Mononuclear cell (primary cell): ENCODE results near the gene HERC4. TPM values are rescaled to one million over a fixed set of nuclear protein-coding genes. Genes with fewer than 3 reads are reported as not detected.
"Not testable (repeated sequence)": the region's sequence is repeated elsewhere in the genome, so short reads cannot be mapped to it uniquely, and the experiment has no call there.

Experiments used
- H3K27me3 ChIP-seq: 2 replicates; pipeline ENCODE4 v1.6.0; 2011; ENCODE audit warnings: low read length, control low read depth; ENCODE audit not compliant: insufficient read depth
- H3K4me1 ChIP-seq: 2 replicates; pipeline ENCODE4 v1.5.1; 2011; ENCODE audit warnings: mild to moderate bottlenecking, low read length, control low read depth; ENCODE audit not compliant: insufficient read depth
- H3K4me3 ChIP-seq: 2 replicates; pipeline ENCODE4 v1.5.1; 2011; ENCODE audit warnings: mild to moderate bottlenecking, low read length, moderate library complexity
- H3K9me3 ChIP-seq: 2 replicates; pipeline ENCODE4 v1.5.1; 2011; ENCODE audit warnings: low read depth, mild to moderate bottlenecking, control low read depth, low read length
- total RNA-seq: library from RNA; depleted of rRNA; stranded (reverse); fragments of >200 nt; gene quantifications from one replicate; pipeline ENCODE4 v1.2.3, GENCODE V29; 2012

The HERC4 gene
- total RNA-seq, 1 donor, result 42.2 TPM

DNA sequence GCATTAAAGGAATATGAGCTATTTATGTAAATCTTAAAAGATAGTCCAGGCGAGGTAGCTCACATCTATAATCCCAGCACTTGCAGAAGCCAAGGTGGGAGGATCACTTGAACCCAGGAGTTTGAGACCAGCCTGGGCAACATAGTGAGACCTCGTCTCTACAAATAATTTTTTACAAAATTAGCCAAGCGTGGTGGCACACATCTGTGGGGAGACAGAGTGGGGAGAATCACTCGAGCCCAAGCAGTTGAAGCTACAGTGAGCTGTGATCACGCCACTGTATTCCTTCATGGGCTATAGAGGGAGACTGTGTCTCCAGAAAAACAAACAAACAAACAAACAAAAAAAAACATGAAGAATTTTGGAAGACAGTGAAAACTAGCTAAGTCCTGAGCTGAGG lies 28.4 kb downstream of the HERC4 start:
- Histone ChIP-seq H3K27me3 (no peaks in the 10 kb centered on the region), H3K4me3 (no peak overlapping the region), H3K4me1 (peaks cover 10% of the 10 kb centered on the region), H3K9me3 (no peaks in the 10 kb centered on the region)

DNA sequence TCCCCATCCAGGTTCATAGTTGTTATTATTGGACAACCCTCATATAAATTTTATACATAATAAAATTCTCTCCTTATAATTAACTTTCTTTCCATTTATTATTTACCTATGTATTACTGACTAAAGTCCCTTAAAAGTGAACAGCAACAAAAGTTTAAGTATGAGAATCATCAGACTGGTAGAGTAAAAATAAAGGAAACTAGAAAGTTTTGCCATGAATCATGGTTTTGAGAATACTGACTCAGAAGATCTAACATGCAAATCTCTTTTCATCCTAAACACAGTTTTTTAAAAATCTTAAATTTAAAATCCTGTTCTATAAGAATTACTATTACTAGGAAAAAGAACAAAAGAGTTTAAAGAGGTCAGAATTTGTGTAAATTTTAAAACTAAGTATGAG lies 32.1 kb downstream of the HERC4 start:
- Histone ChIP-seq H3K27me3 (no peaks in the 10 kb centered on the region), H3K9me3 (no peaks in the 10 kb centered on the region), H3K4me3 (no peak overlapping the region), H3K4me1 (peaks cover 15% of the 10 kb centered on the region)

DNA sequence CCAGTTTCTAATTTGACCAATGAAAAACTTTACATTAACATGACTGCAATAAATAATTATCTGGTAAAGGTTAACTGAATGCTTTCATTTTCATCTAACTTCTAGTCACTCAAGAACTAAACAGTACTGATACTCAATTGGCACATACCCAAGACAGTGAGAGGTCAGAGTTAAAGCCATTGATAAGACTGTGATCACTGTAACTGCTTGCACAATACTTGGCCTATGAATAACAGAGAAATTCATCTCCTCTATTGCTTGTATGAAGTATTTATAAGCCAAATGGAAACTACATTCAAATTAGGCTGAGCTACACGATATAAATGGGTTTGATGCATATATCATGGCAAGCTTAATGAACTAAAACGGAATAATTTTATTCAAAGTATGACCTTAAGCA lies 43.0 kb downstream of the HERC4 start:
- Histone ChIP-seq H3K9me3 (no peaks in the 10 kb centered on the region), H3K4me1 (no peaks in the 10 kb centered on the region), H3K27me3 (no peaks in the 10 kb centered on the region), H3K4me3 (no peak overlapping the region)

DNA sequence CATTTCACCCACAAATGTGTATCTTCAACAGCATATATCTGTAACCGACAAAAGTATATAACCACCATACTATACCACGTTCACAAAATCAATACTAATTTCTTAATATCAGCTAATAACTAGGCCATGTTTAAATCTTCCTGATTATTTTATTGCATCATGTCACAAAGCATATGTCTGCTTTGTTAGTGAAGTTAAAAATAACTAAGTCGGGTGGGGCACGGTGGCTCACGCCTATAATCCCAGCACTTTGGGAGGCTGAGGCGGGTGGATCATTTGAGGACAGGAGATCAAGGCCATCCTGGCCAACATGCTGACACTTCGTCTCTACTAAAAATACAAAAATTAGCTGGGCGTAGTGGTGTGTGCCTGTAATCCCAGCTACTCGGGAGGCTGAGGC lies 47.7 kb downstream of the HERC4 start:
- Histone ChIP-seq H3K9me3 (no peaks in the 10 kb centered on the region), H3K4me1 (no peaks in the 10 kb centered on the region), H3K4me3 (no peak overlapping the region), H3K27me3 (no peaks in the 10 kb centered on the region)

DNA sequence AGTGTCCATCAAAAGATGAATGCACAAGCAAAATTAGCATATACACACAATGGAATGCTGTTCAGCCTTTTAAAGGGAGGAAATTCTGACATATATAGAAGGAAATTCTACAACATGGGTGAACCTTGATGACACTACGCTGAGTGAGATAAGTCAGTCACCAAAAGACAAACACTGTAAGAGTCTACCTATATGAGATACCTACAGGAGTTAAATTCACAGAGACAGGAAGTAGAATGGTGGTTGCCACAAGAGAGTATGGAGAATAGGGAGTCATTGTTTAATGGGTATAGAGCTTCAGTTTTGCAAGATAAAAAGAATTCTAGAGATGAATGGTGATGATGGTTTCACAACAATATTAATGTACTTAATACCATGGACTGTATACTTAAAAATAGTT lies 51.8 kb downstream of the HERC4 start:
- Histone ChIP-seq H3K4me1 (no peaks in the 10 kb centered on the region), H3K27me3 (no peaks in the 10 kb centered on the region), H3K9me3 (peaks cover 7% of the 10 kb centered on the region), H3K4me3 (no peak overlapping the region)

DNA sequence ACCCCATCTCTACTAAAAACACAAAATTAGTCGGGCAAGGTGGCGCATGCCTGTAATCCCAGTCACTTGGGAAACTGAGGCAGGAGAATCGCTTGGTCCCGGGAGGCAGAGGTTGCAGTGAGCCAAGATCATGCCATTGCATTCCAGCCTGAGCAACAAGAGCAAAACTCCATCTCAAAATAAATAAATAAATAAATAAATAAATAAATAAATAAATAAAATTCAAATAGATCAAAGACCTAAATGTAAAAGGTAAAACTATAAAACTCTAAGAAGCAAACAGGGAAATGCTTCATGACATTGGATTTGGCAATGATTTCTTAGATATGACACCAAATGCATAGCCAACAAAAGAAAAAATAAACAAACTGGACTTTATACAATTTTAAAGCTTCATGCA lies 52.8 kb downstream of the HERC4 start:
- H3K4me3 ChIP-seq, H3K9me3 ChIP-seq, H3K27me3 ChIP-seq, H3K4me1 ChIP-seq: not testable (repeated sequence)

DNA sequence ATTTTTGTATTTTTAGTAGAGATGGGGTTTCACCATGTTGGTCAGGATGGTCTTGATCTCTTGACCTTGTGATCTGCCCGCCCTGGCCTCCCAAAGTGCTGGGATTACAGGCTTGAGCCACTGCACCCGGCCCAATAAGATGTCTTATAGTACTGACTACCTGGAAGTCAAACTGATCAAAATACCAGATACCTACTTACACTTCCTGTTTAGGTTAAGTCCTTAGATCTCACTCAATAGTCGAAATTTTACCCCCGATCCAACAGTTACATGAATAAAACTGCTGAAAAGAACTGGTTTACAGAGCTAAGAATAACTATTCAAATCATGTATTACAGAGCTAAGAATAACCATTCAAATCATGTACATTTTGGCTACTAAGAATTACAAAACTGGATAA lies 58.6 kb downstream of the HERC4 start:
- not testable (repeated sequence) for H3K27me3 ChIP-seq, H3K9me3 ChIP-seq, H3K4me3 ChIP-seq, H3K4me1 ChIP-seq

DNA sequence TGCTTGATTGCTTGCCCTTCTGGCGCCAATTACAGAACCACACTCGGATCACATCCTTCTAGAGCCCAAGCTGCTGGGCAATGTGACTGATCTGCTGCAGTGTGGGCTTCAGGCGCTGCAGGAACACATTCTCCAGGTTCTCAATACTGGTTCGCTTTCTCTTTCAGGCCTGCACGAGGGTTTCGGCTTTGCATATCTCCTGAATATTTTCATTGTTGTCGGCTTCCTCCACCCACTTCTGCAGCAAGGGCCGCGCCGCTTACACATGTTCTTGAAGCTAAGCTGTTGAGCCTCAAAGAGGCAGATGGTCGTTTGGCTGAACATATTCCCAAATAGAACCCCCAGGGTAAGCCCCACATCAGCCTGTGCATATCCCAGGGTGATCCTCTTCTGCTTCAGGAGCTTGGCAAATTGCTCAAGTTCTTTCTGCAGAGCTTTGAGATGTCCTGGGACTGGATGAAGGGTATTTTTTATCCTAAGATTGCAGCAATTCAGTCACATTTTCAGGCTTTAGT lies 64.6 kb downstream of the HERC4 start:
- no peak overlapping the region for H3K4me3 ChIP-seq
- no peaks in the 10 kb centered on the region for H3K9me3 ChIP-seq
- H3K27me3 ChIP-seq, result no peaks in the 10 kb centered on the region
- no peaks in the 10 kb centered on the region for H3K4me1 ChIP-seq

DNA sequence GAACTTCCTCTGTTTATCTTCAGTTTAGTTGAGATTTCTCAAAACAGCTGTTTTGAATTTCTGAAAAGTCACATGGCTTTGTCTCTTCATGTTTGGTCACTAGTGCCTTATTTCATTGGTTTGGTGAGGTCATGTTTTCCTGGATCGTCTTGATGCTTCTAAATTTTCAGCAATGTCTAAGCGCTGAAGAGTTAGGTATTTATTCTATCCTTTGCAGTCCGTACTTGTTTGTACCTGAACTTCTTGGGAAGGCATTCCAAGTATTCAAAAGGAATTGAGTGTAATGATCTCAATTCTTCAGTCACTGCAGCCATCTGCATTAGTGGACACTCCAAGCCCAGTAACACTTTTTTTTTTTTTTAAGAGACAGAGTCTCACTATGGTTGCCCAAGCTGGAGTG lies 67.7 kb downstream of the HERC4 start:
- Histone ChIP-seq H3K27me3 (no peaks in the 10 kb centered on the region), H3K4me1 (no peaks in the 10 kb centered on the region), H3K9me3 (no peaks in the 10 kb centered on the region), H3K4me3 (no peak overlapping the region)

DNA sequence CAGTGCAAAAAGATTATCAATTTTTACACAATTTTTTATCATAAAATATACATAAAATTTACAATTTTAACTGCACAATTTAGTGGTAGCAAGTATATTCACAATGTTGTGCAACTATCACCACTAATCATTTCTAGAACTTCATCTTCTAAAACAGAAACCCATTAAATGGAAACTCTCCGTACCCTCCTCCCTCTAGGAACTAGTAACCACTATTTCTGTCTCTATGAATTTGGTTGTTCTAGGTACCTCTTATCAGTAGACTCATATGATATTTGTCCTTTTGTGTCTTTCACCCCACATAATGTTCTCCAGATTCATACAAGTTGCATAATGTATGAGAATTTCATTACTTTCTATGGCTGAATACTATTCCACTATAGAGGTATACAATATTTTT lies 73.5 kb downstream of the HERC4 start:
- no peak overlapping the region for H3K4me3 ChIP-seq
- H3K4me1 ChIP-seq, result no peaks in the 10 kb centered on the region
- no peaks in the 10 kb centered on the region for H3K9me3 ChIP-seq
- H3K27me3 ChIP-seq, result no peaks in the 10 kb centered on the region

DNA sequence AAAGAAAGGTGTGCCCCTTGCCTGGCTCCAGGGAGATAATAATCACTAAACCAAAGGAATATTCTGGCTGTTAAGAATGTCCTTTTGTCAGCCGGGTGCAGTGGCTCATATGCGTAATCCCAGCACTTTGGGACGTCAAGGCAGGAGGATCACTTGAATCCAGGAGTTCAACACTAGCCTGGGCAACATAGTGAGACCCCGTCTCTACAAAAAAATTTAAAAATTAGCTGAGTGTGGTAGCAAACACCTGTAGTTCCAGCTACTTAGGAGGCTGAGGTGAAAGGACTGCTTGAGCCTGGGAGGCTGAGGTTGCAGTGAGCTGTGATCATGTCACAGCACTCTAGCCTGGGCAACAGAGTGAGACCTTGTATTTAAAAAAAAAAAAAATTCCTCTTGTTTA lies 74.1 kb downstream of the HERC4 start:
- H3K4me1 ChIP-seq, result no peaks in the 10 kb centered on the region
- H3K4me3 ChIP-seq, result no peak overlapping the region
- no peaks in the 10 kb centered on the region for H3K27me3 ChIP-seq

DNA sequence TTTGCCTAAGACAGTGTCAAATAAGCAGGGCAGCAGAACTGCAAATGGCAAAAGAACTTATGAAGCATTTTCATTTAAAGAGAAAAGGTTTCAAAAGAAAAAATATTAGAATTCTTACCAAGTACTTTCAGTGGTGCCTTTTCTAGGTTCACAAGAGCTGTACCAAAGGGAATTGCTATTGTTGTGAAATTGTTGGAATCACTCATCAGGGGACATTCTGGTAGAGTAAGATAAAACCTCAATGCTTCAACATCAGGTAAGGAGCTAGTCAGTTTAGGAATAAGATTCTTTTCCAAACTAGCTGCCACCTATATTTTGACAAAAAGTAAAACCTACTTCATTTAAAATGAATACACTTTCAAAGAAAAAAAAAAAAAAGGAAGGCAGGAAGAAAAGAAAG lies 85.0 kb downstream of the HERC4 start:
- Histone ChIP-seq H3K9me3 (no peaks in the 10 kb centered on the region), H3K4me3 (no peak overlapping the region), H3K27me3 (no peaks in the 10 kb centered on the region), H3K4me1 (no peaks in the 10 kb centered on the region)

More for the DNA sequence above, 74.1 kb downstream of the HERC4 start:
- H3K9me3 ChIP-seq, result no peaks in the 10 kb centered on the region

DNA sequence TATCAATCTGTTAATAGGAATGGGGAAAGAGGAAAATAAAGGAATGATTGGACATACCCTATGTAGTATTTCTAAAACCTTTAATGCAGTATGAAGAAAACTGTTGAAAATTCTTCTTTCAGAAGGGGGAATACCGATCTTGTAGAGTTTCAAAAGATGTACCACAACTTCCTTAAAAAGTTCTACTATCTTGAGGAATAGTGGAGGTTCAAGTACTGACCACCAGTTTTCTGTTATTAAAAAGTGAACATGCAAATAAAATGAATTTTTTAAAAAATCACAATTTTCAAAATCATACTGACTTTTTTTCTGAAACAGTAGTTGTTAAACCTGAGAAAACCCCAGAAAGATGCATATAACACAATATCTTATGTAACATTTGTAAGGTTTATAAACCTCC lies 86.5 kb downstream of the HERC4 start:
- H3K9me3 ChIP-seq, result no peaks in the 10 kb centered on the region
- no peaks in the 10 kb centered on the region for H3K27me3 ChIP-seq
- H3K4me1 ChIP-seq, result no peaks in the 10 kb centered on the region
- no peak overlapping the region for H3K4me3 ChIP-seq

DNA sequence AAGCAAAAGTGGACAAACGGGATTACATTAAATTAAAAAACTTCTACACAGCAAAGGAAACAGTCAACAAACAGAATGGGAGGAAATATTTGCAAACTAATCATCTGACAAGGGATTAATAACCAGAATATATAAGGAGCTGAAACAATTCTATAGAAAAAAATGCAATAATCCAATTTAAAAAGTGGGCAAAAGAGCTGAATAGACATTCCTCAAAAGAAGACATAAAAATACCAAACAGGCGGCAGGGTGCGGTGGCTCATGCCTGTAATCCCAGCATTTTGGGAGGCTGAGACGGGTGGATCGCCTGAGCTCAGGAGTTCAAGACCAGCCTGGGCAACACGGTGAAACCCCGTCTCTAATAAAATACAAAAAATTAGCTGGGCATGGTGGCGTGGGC lies 92.5 kb downstream of the HERC4 start:
- not testable (repeated sequence) for H3K27me3 ChIP-seq, H3K4me3 ChIP-seq, H3K4me1 ChIP-seq, H3K9me3 ChIP-seq

DNA sequence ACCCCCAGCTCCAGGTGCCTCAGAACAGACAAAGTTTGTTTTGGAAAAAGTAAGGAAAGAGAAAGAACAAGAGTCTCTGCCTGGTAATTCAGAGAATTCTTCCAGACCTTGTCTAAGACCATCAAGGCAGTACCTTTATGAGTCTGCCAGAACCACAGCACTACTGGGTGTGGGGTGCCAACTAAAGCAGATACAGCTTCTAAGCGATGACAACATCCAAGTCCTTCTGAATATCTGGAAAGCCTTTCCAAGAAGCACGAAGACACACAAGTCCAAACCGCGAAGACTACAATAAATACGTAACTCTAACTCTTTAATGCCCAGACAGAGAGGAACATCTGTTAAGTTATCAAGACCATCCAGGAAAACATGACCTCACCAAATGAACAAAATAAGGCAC lies 96.3 kb downstream of the HERC4 start:
- no peak overlapping the region for H3K4me3 ChIP-seq
- no peaks in the 10 kb centered on the region for H3K4me1 ChIP-seq
- no peaks in the 10 kb centered on the region for H3K27me3 ChIP-seq
- no peaks in the 10 kb centered on the region for H3K9me3 ChIP-seq

DNA sequence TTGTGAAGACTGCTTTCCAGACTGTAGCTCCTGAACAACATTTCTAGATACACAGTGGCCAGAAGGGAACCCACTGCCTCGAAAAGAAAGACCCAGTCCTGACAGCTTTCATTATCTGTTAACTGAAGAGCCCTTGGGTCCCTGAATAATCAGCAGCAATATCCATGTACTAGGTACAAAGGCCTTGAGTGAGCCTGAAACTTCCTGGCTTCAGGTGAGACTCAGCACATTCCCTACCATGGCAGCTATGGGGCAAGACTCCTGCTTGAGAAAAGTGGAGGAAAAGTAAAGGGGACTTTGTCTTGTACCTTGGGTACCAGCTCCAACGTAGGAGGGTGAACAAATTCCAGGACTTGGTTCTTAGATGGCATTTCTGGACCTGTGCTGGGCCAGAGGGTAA lies 97.8 kb downstream of the HERC4 start:
- H3K27me3 ChIP-seq, result no peaks in the 10 kb centered on the region
- no peak overlapping the region for H3K4me3 ChIP-seq
- H3K4me1 ChIP-seq, result no peaks in the 10 kb centered on the region
- H3K9me3 ChIP-seq, result no peaks in the 10 kb centered on the region
